Aorta (tissue), 5 donors: ENCODE measurements around the gene UIMC1. TPM values are rescaled to one million over a fixed set of nuclear protein-coding genes. Genes with fewer than 3 reads are reported as not detected.
A peak's percentile ranks its signal among the peaks of the same experiment; 100 is the strongest.
"Not testable (repeated sequence)": the region's sequence is repeated elsewhere in the genome, so short reads cannot be mapped to it uniquely, and the experiment has no call there.

Experiments
- ATAC-seq: fragments of 200-7000 bp; cut with Tn5 transposase; one replicate; pipeline ENCODE4 v1.9.1; 2022; ENCODE audit warnings: moderate library complexity; ENCODE audit not compliant: low FRiP score
- DNase-seq, 2 donors: peaks; one replicate each; pipeline ENCODE4 v3.0.0-alpha.2; 2020
- H3K27ac ChIP-seq, 2 donors: one replicate each; pipeline ENCODE4 v1.5.1; 2013; ENCODE audit warnings: low read length in 2 of 2, mild to moderate bottlenecking in 2 of 2, moderate library complexity in 2 of 2, control low read depth in 1 of 2, inconsistent platforms in 1 of 2, low read depth in 1 of 2
- H3K27me3 ChIP-seq, 2 donors: one replicate each; pipeline ENCODE4 v1.6.1; 2013; ENCODE audit warnings: control low read depth in 1 of 2, low read length in 1 of 2, mild to moderate bottlenecking in 1 of 2, moderate library complexity in 1 of 2; ENCODE audit not compliant: insufficient read depth in 2 of 2, control insufficient read depth in 1 of 2
- H3K36me3 ChIP-seq, 2 donors: one replicate each; pipeline ENCODE4 v1.6.1; 2013; ENCODE audit warnings: control low read depth in 1 of 2, low read length in 1 of 2, mild to moderate bottlenecking in 1 of 2; ENCODE audit not compliant: insufficient read depth in 2 of 2, control insufficient read depth in 1 of 2
- H3K4me1 ChIP-seq, 2 donors: one replicate each; pipeline ENCODE4 v1.6.1; 2013; ENCODE audit warnings: low read length in 2 of 2, control low read depth in 1 of 2, mild to moderate bottlenecking in 1 of 2, moderate library complexity in 1 of 2; ENCODE audit not compliant: insufficient read depth in 2 of 2, control insufficient read depth in 1 of 2
- H3K4me3 ChIP-seq, 2 donors: one replicate each; pipeline ENCODE4 v1.5.1; 2013; ENCODE audit warnings: low read length in 2 of 2, control low read depth in 1 of 2, mild to moderate bottlenecking in 1 of 2
- H3K9me3 ChIP-seq: one replicate; pipeline ENCODE4 v1.6.1; 2013; ENCODE audit warnings: mild to moderate bottlenecking, low read length; ENCODE audit not compliant: control insufficient read depth
- WGBS, 2 donors: extraction: QIAGEN DNeasy Blood & Tissue Kit; methylation state at CpG; one replicate each; pipeline ENCODE4 v1.1.7; 2013; 5-methylcytosine and 5-hydroxymethylcytosine counted together
- intact Hi-C, 2 donors: fragments of 100-400 bp; cut with DNase I; formaldehyde crosslinking; loops; one replicate each; pipeline versions ENCODE4 v1.14.2 to v1.15.0; 2022
- polyA plus RNA-seq, 2 donors: library from polyadenylated mRNA; stranded (reverse); fragments of 200-250 nt; gene quantifications; one replicate each; pipeline ENCODE4 v1.2.3, GENCODE V29; 2013
- total RNA-seq, 2 donors: library from RNA; stranded (reverse); fragmentation: NEBNext Ultra II Directional; extraction: Animal tissue kit (Norgen Biotek cat#: 25700); gene quantifications; one replicate each; pipeline ENCODE4 v1.2.1, GENCODE V29; 2021
- donor health status: healthy with polysubstance abuse.
- donor health status: Bipolar disorder and iron deficiency.
- donor health status: DM: no; HTN: no; CAD: no.
- donor health status: DM: no; HTN: no; CAD: no.
- donor health status: DM: yes; HTN: yes; CAD: no.

Gene UIMC1
- total and polyA plus RNA-seq, 4 donors: 26.3 to 54.8 (median 44.5) TPM

DNA sequence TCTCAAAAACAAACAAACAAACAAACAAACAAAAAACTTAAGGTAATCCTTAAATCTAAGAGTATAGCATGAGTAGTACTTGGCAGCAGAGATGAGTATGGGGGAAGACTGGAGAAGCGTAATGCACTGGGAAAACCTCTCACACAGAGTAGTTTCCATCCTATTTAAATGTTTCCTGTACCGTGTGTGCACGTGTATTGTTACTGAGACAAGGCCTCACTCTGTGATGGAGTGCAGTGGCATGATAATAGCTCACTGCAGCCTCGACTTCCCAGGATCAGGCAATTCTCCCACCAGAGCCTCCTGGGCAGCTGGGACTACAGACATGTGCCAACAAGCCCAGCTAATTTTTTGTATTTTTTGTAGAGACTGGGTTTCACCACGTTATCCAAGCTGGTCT lies 2.9 kb downstream of the UIMC1 start:
- Histone ChIP-seq H3K27me3 (no peaks in the 10 kb centered on the region), H3K4me1 (peaks cover 0 to 3% of the 10 kb centered on the region in 2 donors), H3K9me3 (no peaks in the 10 kb centered on the region), H3K4me3 (no peak overlapping the region), H3K36me3 (no peaks in the 10 kb centered on the region), H3K27ac (no peak overlapping the region)
- intact Hi-C loops: no loop called here
- ATAC-seq (no peak), DNase-seq (no peak)
- WGBS, 2 donors: 65 to 74% methylated on average over 5 of the region's 5 CpGs

- H3K4me1 ChIP-seq, H3K4me3 ChIP-seq, H3K9me3 ChIP-seq, H3K36me3 ChIP-seq, intact Hi-C loops, H3K27ac ChIP-seq, DNase-seq, ATAC-seq, H3K27me3 ChIP-seq: not testable (repeated sequence)
These were observed 7.1 kb downstream of the UIMC1 start for GRCh38 chr5:176999526-176999925.

GRCh38 chr5:176998828-176999227 lies 7.8 kb downstream of the UIMC1 start:
- Histone ChIP-seq H3K36me3 (no peaks in the 10 kb centered on the region), H3K27ac (no peak overlapping the region), H3K9me3 (no peaks in the 10 kb centered on the region), H3K4me3 (no peak overlapping the region), H3K27me3 (no peaks in the 10 kb centered on the region), H3K4me1 (peaks cover 2% of the 10 kb centered on the region in 2 donors)
- DNase-seq (no peak), ATAC-seq (no peak)
- 95 to 98% methylated on average over 5 of the region's 5 CpGs for WGBS, 2 donors
- intact Hi-C loops: no loop called here

GRCh38 chr5:176996780-176997179 lies 9.8 kb downstream of the UIMC1 start:
- Histone ChIP-seq H3K27me3 (no peaks in the 10 kb centered on the region), H3K4me1 (peaks cover 2% of the 10 kb centered on the region in 2 donors), H3K9me3 (no peaks in the 10 kb centered on the region), H3K27ac (no peak overlapping the region), H3K36me3 (no peaks in the 10 kb centered on the region), H3K4me3 (no peak overlapping the region)
- no peak for ATAC-seq
- DNase-seq: no peak
- intact Hi-C loops: no loop called here
- 94% methylated on average over 5 of the region's 5 CpGs for WGBS, 2 donors

DNA sequence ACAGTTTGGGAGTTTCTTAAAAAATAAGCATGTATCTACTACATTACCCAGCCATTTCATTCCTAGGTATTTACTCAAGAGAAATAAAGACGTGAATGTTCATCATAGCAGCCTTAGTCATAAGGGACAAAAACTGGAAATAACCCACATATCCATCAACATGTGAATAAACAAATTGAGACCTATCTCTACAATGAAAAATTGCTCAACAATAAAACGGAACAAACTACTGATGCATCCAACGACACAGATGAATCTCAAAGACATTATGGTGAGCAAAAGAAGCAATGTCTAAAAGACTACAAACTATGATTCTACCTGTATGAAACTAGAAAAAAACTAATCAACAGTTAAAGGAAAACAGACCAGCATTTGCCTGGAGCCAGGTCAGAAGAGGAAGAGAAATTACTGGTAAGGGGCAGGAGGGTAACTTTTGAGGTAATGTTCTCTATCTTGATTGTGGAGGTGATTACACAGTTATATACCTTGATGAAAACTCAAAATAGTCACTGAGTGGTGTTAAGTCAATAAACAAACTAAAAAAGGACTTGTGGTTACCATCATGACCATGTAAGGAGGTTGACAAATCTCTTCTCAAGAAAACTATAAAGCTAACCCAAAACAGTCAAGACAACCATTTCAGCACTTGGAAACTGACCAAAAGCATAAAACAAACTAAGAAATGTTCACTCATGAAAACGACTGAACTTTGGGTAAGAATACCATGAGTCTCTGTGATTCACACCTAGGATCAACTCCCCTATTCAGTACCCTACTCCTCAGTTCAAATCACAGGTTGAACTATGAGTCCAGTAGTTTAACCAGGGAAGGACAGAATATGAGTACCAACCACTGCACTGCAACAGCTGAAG lies 10.4 kb downstream of the UIMC1 start:
- Histone ChIP-seq H3K36me3 (no peaks in the 10 kb centered on the region), H3K27me3 (no peaks in the 10 kb centered on the region), H3K4me3 (no peak overlapping the region), H3K9me3 (no peaks in the 10 kb centered on the region), H3K27ac (no peak overlapping the region), H3K4me1 (peaks cover 2% of the 10 kb centered on the region in 2 donors)
- ATAC-seq: no peak
- 42 to 47% methylated on average over 4 of the region's 4 CpGs for WGBS, 2 donors
- no peak for DNase-seq
- intact Hi-C loops: no loop called here

- WGBS, 2 donors: 93 to 100% methylated on average over 3 of the region's 3 CpGs
- Histone ChIP-seq H3K36me3 (no peaks in the 10 kb centered on the region), H3K9me3 (no peaks in the 10 kb centered on the region), H3K4me3 (no peak overlapping the region), H3K27ac (no peak overlapping the region), H3K4me1 (peaks cover 2% of the 10 kb centered on the region in 2 donors), H3K27me3 (no peaks in the 10 kb centered on the region)
- ATAC-seq (no peak), DNase-seq (no peak)
- intact Hi-C loops: no loop called here
These were observed 11.5 kb downstream of the UIMC1 start for GRCh38 chr5:176995122-176995490.

DNA sequence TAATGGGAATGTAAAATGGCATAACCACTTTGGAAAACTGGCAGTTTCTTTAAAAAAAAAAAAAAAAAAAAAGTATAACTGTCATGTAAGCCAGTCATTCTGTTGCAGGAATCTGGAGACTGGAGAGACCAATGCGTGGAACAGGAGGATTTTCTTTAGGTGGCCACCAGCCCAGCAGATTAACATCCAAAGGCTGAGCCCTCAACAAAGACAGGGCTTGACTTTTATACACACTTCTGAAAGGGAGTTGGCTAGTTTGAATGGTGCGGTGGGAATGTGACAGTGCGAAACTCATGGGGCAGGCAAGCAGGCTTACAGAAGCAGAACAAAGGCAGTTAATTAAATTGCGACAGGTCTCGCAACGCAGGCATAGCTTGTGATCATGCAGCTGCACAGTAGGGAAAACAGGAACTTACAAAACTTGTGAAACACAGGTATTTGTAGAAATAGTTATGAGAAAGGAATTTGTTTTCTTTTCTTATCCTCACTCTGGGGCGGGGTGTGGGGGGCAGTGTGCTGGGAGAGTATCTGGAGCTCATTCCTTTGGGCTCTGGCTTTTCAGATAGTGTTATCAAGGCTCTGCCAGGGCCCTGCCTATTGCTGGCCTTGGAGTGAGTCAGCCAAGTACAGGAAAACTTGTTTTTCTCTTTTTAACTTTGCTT lies 12.0 kb downstream of the UIMC1 start:
- Histone ChIP-seq H3K4me1 (peaks cover 2% of the 10 kb centered on the region in 2 donors), H3K27ac (no peak overlapping the region), H3K9me3 (no peaks in the 10 kb centered on the region), H3K27me3 (no peaks in the 10 kb centered on the region), H3K4me3 (no peak overlapping the region), H3K36me3 (no peaks in the 10 kb centered on the region)
- 77 to 82% methylated on average over 7 of the region's 7 CpGs for WGBS, 2 donors
- DNase-seq (peak in 1 of 2 donors; percentile 62), ATAC-seq (peak; percentile 22)
- intact Hi-C loops: no loop called here

DNA sequence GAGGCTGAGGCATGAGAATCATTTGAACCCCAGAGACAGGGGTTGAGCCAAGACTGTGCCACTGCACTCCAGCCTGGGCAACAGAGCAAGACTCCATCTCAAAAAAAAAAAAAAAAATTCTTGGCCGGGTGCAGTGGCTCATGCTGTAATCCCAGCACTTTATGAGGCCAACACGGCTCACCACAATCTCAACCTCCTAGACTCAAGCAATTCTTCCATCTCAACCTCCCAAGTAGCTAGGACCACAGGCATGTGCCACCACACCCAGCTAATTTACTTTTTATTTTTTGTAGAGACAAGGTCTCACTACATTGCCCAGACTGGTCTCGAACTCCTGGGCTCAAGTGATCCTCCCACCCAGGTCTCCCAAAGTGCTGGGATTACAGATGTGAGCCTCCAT lies 13.5 kb downstream of the UIMC1 start:
- H3K27ac ChIP-seq, H3K27me3 ChIP-seq, DNase-seq, ATAC-seq, intact Hi-C loops, H3K4me1 ChIP-seq, H3K9me3 ChIP-seq, H3K36me3 ChIP-seq, H3K4me3 ChIP-seq: not testable (repeated sequence)
- WGBS, 2 donors: 85 to 88% methylated on average over 3 of the region's 3 CpGs

DNA sequence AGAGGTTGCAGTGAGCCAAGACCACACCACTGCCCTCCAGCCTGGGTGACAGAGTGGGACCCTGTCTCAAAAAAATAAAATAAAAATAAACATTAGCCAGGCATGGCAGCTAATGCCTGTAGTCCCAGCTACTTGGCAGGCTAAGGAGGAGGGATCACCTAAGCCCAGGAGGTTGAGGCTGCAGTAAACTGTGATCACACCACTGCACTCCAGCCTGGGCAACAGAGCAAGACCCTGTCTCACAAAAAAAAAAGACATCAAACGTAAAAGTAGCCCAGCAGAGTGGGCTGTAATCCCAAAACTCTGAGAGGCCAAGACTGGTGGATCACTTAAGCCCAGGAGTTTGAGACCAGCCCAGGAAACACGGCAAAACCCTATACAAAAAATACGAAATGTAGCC lies 19.0 kb downstream of the UIMC1 start:
- ATAC-seq: no peak
- DNase-seq: no peak
- Histone ChIP-seq H3K36me3 (no peaks in the 10 kb centered on the region), H3K9me3 (no peaks in the 10 kb centered on the region), H3K4me1 (no peaks in the 10 kb centered on the region), H3K4me3 (no peak overlapping the region), H3K27me3 (no peaks in the 10 kb centered on the region), H3K27ac (no peak overlapping the region)
- intact Hi-C loops: no loop called here
- 87 to 89% methylated on average over 3 of the region's 3 CpGs for WGBS, 2 donors
